ENCODE data around the gene SULT1A1. TPM values are rescaled to one million over a fixed set of nuclear protein-coding genes. Genes with fewer than 3 reads are reported as not detected.

SULT1A1 gene
- total and polyA plus RNA-seq, 10 donors: 35.2 to 184 (median 53.6) TPM

- no peak for DNase-seq
- H3K4me3 ChIP-seq: no peak overlapping the region
- intact Hi-C loops (cut with DNase I; ENCODE audit: low total_unique reads): no loop called here
- no peaks in the 10 kb centered on the region for H3K4me1 ChIP-seq
- H3K9me3 ChIP-seq: no peaks in the 10 kb centered on the region
- WGBS, 5 donors: 88 to 94% (median 93%) methylated on average over 11 of the region's 11 CpGs
- H3K27ac ChIP-seq: no peak overlapping the region
- H3K27me3 ChIP-seq (replicated peaks in 1 of 7): no peaks in the 10 kb centered on the region
- peaks cover 0 to 100% (median 77%) of the 10 kb centered on the region in 6 donors for H3K36me3 ChIP-seq
- TF ChIP-seq POLR2A (IDR thresholded peaks at IDR 0.05) (no peak), POLR2AphosphoS5 (IDR thresholded peaks at IDR 0.05) (peak in 1 of 3 donors; percentile 3)
Observed at GRCh38 chr16:28585674-28586073, 24.2 kb downstream of the SULT1A1 start.

- Histone ChIP-seq H3K4me3 (no peak overlapping the region), H3K9me3 (no peaks in the 10 kb centered on the region), H3K27ac (no peak overlapping the region), H3K36me3 (peaks cover 0 to 73% (median 38%) of the 10 kb centered on the region in 6 donors), H3K4me1 (no peaks in the 10 kb centered on the region), H3K27me3 (replicated peaks in 1 of 7) (no peaks in the 10 kb centered on the region)
- 96 to 98% (median 98%) methylated on average over 14 to 15 of the region's 15 CpGs for WGBS, 5 donors
- TF ChIP-seq CTCF (IDR thresholded peaks at IDR 0.05 in 8 of 11, conservative IDR thresholded peaks at IDR 0.05 in 3 of 11) (no peak), POLR2AphosphoS5 (IDR thresholded peaks at IDR 0.05) (no peak), POLR2A (IDR thresholded peaks at IDR 0.05) (no peak)
- DNase-seq: no peak
- intact Hi-C loops (cut with DNase I; ENCODE audit: low total_unique reads): no loop called here
Observed at GRCh38 chr16:28580726-28581315, 29.0 kb downstream of the SULT1A1 start.

GRCh38 chr16:28575446-28576109 is 34.3 kb downstream of the SULT1A1 start:
- Histone ChIP-seq H3K27me3 (replicated peaks in 1 of 7) (no peaks in the 10 kb centered on the region), H3K9me3 (no peaks in the 10 kb centered on the region), H3K4me1 (peaks cover 0 to 31% (median 19%) of the 10 kb centered on the region in 6 donors), H3K27ac (no peak overlapping the region), H3K4me3 (no peak overlapping the region), H3K36me3 (peaks cover 0 to 32% (median 0%) of the 10 kb centered on the region in 6 donors)
- DNase-seq: no peak
- intact Hi-C loops (cut with DNase I; ENCODE audit: low total_unique reads): no loop called here
- TF ChIP-seq POLR2A (IDR thresholded peaks at IDR 0.05): no peak
- TF ChIP-seq POLR2AphosphoS5 (IDR thresholded peaks at IDR 0.05): no peak
- no peak for TF ChIP-seq CTCF (IDR thresholded peaks at IDR 0.05 in 8 of 11, conservative IDR thresholded peaks at IDR 0.05 in 3 of 11)
- WGBS, 5 donors: 96 to 98% (median 96%) methylated on average over 8 of the region's 8 CpGs

- 95 to 100% (median 97%) methylated on average over 2 of the region's 2 CpGs for WGBS, 5 donors
- H3K36me3 ChIP-seq: peaks cover 0 to 25% (median 0%) of the 10 kb centered on the region in 6 donors
- H3K27ac ChIP-seq: no peak overlapping the region
- no peak for TF ChIP-seq POLR2AphosphoS5 (IDR thresholded peaks at IDR 0.05)
- no peak for TF ChIP-seq POLR2A (IDR thresholded peaks at IDR 0.05)
- no peak for TF ChIP-seq CTCF (IDR thresholded peaks at IDR 0.05 in 8 of 11, conservative IDR thresholded peaks at IDR 0.05 in 3 of 11)
- intact Hi-C loops (cut with DNase I; ENCODE audit: low total_unique reads): no loop called here
- peaks cover 0 to 31% (median 19%) of the 10 kb centered on the region in 6 donors for H3K4me1 ChIP-seq
- no peak for DNase-seq
- H3K9me3 ChIP-seq: no peaks in the 10 kb centered on the region
- no peaks in the 10 kb centered on the region for H3K27me3 ChIP-seq (replicated peaks in 1 of 7)
- H3K4me3 ChIP-seq: no peak overlapping the region
Observed at GRCh38 chr16:28574925-28575324, 34.9 kb downstream of the SULT1A1 start.
